ENCODE results near the gene ASB13. TPM values are rescaled to one million over a fixed set of nuclear protein-coding genes. Genes with fewer than 3 reads are reported as not detected.

ASB13 gene
- total and polyA plus RNA-seq, 2 of the 13 experiments (the other 11 are each of a cell fraction or from before 2014, with no cell fraction given): 9.3 to 15.4 TPM

DNA sequence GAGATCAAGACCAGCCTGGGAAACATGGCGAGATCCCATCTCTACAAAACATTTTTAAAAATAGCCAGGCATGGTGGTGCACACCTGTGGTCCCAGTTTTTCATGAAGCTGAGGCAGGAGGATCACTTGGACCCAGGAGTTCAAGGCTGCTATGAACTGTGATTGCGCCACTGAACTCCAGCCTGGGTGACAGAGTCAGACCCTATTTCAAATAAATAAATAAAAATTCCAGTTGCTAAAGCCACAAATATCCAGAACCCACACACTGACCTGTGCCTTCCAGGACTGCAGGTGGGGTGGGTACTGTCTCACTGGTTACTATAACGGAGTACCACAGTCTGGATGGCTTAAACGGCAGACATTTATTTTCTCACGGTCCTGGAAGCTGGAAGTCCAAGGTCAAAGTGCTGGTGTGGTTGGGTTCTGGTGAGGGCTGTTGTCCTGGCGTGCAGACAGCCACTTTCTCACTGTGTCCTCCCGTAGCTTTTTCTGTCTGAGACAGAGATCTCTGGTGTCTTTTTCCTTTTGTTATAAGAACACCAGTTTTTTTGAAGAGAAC is 38.8 kb downstream of the ASB13 start:
- Histone ChIP-seq H3K4me1 (ENCODE audit: insufficient read depth, low read length) (peaks cover 63% of the 10 kb centered on the region), H3K4me2 (ENCODE audit: low read depth, low read length) (peak overlapping the region; percentile 85), H3K36me3 (replicated peaks in 1 of 2; ENCODE audit: control insufficient read depth in 1 of 2, insufficient read depth in 2 of 2, low read length in 2 of 2) (no peaks in the 10 kb centered on the region), H3K79me2 (ENCODE audit: insufficient read depth, low read length) (no peaks in the 10 kb centered on the region), H3K4me3 (replicated peaks in 1 of 3; ENCODE audit: insufficient read depth in 1 of 3, low read depth in 2 of 3, low read length in 3 of 3) (peak overlapping the region in 2 of 3 experiments; percentile 61; a peak in 4 of 6 replicates), H3K27ac (ENCODE audit: extremely low read length, insufficient read depth, low read length) (no peak overlapping the region), H3K27me3 (ENCODE audit: control insufficient read depth in 1 of 2, insufficient read depth in 2 of 2, low read length in 2 of 2) (no peaks in the 10 kb centered on the region; a peak in 1 of 5 replicates), H3K9me3 (ENCODE audit: low read length) (no peaks in the 10 kb centered on the region), H4K20me1 (ENCODE audit: insufficient read depth, low read length) (no peaks in the 10 kb centered on the region; the same call in 1 of the 2 replicates), H2AFZ (ENCODE audit: low read length) (no peak overlapping the region), H3K9ac (ENCODE audit: insufficient read depth, low read depth, low read length) (no peak overlapping the region)
- peak; percentile 29 for ATAC-seq
- CTCF ChIA-PET (ENCODE audit: low intra/inter-chr PET ratio, low total read pairs): no interaction called here
- intact Hi-C loops (cut with micrococcal nuclease; ENCODE audit: unreplicated experiment): no loop called here
- POLR2A ChIA-PET: interaction anchor here (0.5 to 3.2 kb wide), 6 partner anchors 34 to 219 kb away, joined by 3 to 19 read pairs (median 4); no protein-coding TSS in a partner anchor
- 18% methylated on average over 7 of the region's 7 CpGs for WGBS (ENCODE audit: low lambda C conversion rate)
- BruUV-seq (replicated peaks): no TSS peak
- FAIRE-seq: peak; percentile 73
- in situ Hi-C loops (cut with HindIII; ENCODE audit: extremely low pct_ligation_motif_present, low pct_unique_long_range_greater_than_20kb): no loop called here
- DNase-seq (ENCODE audit: low spot score): peak; percentile 70
- 0 out of 2 replicates have a peak, but pooled peaks have one; percentile 35 for TF ChIP-seq GATAD2A (CRISPR knock-in tag; IDR thresholded peaks at IDR 0.05)
- TF ChIP-seq, protein P1, sequence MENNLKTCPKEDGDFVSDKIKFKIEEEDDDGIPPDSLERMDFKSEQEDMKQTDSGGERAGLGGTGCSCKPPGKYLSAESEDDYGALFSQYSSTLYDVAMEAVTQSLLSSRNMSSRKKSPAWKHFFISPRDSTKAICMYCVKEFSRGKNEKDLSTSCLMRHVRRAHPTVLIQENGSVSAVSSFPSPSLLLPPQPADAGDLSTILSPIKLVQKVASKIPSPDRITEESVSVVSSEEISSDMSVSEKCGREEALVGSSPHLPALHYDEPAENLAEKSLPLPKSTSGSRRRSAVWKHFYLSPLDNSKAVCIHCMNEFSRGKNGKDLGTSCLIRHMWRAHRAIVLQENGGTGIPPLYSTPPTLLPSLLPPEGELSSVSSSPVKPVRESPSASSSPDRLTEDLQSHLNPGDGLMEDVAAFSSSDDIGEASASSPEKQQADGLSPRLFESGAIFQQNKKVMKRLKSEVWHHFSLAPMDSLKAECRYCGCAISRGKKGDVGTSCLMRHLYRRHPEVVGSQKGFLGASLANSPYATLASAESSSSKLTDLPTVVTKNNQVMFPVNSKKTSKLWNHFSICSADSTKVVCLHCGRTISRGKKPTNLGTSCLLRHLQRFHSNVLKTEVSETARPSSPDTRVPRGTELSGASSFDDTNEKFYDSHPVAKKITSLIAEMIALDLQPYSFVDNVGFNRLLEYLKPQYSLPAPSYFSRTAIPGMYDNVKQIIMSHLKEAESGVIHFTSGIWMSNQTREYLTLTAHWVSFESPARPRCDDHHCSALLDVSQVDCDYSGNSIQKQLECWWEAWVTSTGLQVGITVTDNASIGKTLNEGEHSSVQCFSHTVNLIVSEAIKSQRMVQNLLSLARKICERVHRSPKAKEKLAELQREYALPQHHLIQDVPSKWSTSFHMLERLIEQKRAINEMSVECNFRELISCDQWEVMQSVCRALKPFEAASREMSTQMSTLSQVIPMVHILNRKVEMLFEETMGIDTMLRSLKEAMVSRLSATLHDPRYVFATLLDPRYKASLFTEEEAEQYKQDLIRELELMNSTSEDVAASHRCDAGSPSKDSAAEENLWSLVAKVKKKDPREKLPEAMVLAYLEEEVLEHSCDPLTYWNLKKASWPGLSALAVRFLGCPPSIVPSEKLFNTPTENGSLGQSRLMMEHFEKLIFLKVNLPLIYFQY (CRISPR knock-in tag; IDR thresholded peaks at IDR 0.05; ENCODE audit: borderline replicate concordance): no peak
- no peak for TF ChIP-seq FOSL1 (CRISPR knock-in tag; IDR thresholded peaks at IDR 0.05; ENCODE audit: borderline replicate concordance)
- no peak for TF ChIP-seq YEATS2 (CRISPR knock-in tag; IDR thresholded peaks at IDR 0.05; ENCODE audit: borderline replicate concordance)
- peak; percentile 37; the same call in 1 of the 2 replicates for TF ChIP-seq HNF4G (IDR thresholded peaks at IDR 0.05; ENCODE audit: borderline replicate concordance, low read depth, low read length)
- no peak for TF ChIP-seq HNF4G (CRISPR knock-in tag; IDR thresholded peaks at IDR 0.05; ENCODE audit: borderline replicate concordance, low read depth)
- TF ChIP-seq ZNF367 (CRISPR knock-in tag; IDR thresholded peaks at IDR 0.05; ENCODE audit: borderline replicate concordance): no peak
- TF ChIP-seq HNRNPLL (IDR thresholded peaks at IDR 0.05; ENCODE audit: low read depth, low read length, poor library complexity, severe bottlenecking): no peak
- TF ChIP-seq TARDBP (CRISPR knock-in tag; IDR thresholded peaks at IDR 0.05): 0 out of 2 replicates have a peak, but pooled peaks have one; percentile 27
- peak; percentile 52; the same call in 1 of the 2 replicates for TF ChIP-seq SAP130 (CRISPR knock-in tag; IDR thresholded peaks at IDR 0.05; ENCODE audit: low read depth)
- TF ChIP-seq GATAD1 (CRISPR knock-in tag; IDR thresholded peaks at IDR 0.05): no peak
- TF ChIP-seq, protein P2, sequence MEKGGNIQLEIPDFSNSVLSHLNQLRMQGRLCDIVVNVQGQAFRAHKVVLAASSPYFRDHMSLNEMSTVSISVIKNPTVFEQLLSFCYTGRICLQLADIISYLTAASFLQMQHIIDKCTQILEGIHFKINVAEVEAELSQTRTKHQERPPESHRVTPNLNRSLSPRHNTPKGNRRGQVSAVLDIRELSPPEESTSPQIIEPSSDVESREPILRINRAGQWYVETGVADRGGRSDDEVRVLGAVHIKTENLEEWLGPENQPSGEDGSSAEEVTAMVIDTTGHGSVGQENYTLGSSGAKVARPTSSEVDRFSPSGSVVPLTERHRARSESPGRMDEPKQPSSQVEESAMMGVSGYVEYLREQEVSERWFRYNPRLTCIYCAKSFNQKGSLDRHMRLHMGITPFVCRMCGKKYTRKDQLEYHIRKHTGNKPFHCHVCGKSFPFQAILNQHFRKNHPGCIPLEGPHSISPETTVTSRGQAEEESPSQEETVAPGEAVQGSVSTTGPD (CRISPR knock-in tag; IDR thresholded peaks at IDR 0.05): 0 out of 2 replicates have a peak, but pooled peaks have one; percentile 43
- 0 out of 2 replicates have a peak, but pooled peaks have one; percentile 23 for TF ChIP-seq ERF (CRISPR knock-in tag; IDR thresholded peaks at IDR 0.05)
- TF ChIP-seq, protein P3, sequence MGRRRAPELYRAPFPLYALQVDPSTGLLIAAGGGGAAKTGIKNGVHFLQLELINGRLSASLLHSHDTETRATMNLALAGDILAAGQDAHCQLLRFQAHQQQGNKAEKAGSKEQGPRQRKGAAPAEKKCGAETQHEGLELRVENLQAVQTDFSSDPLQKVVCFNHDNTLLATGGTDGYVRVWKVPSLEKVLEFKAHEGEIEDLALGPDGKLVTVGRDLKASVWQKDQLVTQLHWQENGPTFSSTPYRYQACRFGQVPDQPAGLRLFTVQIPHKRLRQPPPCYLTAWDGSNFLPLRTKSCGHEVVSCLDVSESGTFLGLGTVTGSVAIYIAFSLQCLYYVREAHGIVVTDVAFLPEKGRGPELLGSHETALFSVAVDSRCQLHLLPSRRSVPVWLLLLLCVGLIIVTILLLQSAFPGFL (CRISPR knock-in tag; IDR thresholded peaks at IDR 0.05): no peak
- TF ChIP-seq SPEN (CRISPR knock-in tag; IDR thresholded peaks at IDR 0.05; ENCODE audit: low read depth): peak; percentile 69; the same call in 1 of the 2 replicates
- TF ChIP-seq HNF4A (CRISPR knock-in tag; IDR thresholded peaks at IDR 0.05): peak; percentile 63; the same call in 1 of the 2 replicates
- no peak for TF ChIP-seq ZNF775 (CRISPR knock-in tag; IDR thresholded peaks at IDR 0.05; ENCODE audit: borderline replicate concordance)
- TF ChIP-seq HIVEP1 (CRISPR knock-in tag; IDR thresholded peaks at IDR 0.05): no peak
- TF ChIP-seq ZNF556 (CRISPR knock-in tag; IDR thresholded peaks at IDR 0.05; ENCODE audit: borderline replicate concordance): no peak
